Measurements from ENCODE around the gene EFEMP2. TPM values are rescaled to one million over a fixed set of nuclear protein-coding genes. Genes with fewer than 3 reads are reported as not detected.

EFEMP2 gene
- total and polyA plus RNA-seq, 2 experiments from 2014 or later, result 7.4 to 9.4 TPM

DNA sequence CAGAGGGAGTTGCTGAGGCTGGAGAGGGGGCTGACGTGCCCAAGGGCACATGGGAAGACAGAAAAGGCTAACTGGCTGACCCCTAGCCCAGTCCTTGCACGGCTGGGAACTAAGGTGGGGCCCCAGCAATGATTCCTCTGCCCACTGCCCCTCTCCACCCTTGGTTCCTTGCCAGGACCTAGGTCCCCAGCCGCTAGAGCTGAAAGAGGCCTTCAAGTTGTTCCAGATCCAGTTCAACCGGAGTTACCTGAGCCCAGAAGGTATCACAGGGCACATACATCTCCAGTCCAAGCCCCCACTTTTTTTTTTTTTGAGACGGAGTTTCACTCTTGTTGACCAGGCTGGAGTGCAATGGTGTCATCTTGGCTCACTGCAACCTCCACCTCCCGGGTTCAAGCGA lies 7.4 kb upstream of the EFEMP2 start:
- no peaks in the 10 kb centered on the region for H3K9me3 Mint-ChIP-seq
- no peak overlapping the region for H3K4me3 Mint-ChIP-seq

More for the DNA sequence above, 7.4 kb upstream of the EFEMP2 start:
- no peaks in the 10 kb centered on the region for H3K4me1 ChIP-seq (ENCODE audit: insufficient read depth)
- H3K9me2 ChIP-seq (ENCODE audit: insufficient read depth), result no peaks in the 10 kb centered on the region
- Mint-ChIP-seq H3K27me3 (ENCODE audit: insufficient read depth, low read depth, poor library complexity) (peaks cover 18% of the 10 kb centered on the region), H3K4me1 (peaks cover 4% of the 10 kb centered on the region), H3K36me3 (ENCODE audit: low read depth) (peaks cover 22% of the 10 kb centered on the region), H3K27ac (no peak overlapping the region)
- no peak overlapping the region for H2AFZ ChIP-seq
- no peak overlapping the region for H3K4me3 ChIP-seq
- H3K27ac ChIP-seq (ENCODE audit: low read depth), result no peak overlapping the region
- H4K20me1 ChIP-seq (replicated peaks; ENCODE audit: insufficient read depth), result peaks cover 6% of the 10 kb centered on the region; the same call in 1 of the 2 replicates
- no peak overlapping the region for H3K4me2 ChIP-seq
- ATAC-seq (no peak), DNase-seq (ENCODE audit: low spot score) (no peak)
- TF ChIP-seq CREB1 (CRISPR knock-in tag; IDR thresholded peaks at IDR 0.05; ENCODE audit: low read depth) (no peak), EZH2 (IDR thresholded peaks at IDR 0.05; ENCODE audit: low read depth, unreplicated experiment) (no peak), POLR2AphosphoS5 (IDR thresholded peaks at IDR 0.05; ENCODE audit: low read depth) (no peak), ZNF331 (CRISPR knock-in tag; IDR thresholded peaks at IDR 0.05; ENCODE audit: low read depth) (no peak), STAT1 (IDR thresholded peaks at IDR 0.05; ENCODE audit: unreplicated experiment) (no peak), EZH2phosphoT487 (IDR thresholded peaks at IDR 0.05; ENCODE audit: unreplicated experiment) (no peak), ZNF114 (CRISPR knock-in tag; IDR thresholded peaks at IDR 0.05) (no peak), NANOG (IDR thresholded peaks at IDR 0.05; ENCODE audit: borderline replicate concordance) (no peak), JUNB (IDR thresholded peaks at IDR 0.05; ENCODE audit: unreplicated experiment) (no peak)
- TF ChIP-seq, protein P1, sequence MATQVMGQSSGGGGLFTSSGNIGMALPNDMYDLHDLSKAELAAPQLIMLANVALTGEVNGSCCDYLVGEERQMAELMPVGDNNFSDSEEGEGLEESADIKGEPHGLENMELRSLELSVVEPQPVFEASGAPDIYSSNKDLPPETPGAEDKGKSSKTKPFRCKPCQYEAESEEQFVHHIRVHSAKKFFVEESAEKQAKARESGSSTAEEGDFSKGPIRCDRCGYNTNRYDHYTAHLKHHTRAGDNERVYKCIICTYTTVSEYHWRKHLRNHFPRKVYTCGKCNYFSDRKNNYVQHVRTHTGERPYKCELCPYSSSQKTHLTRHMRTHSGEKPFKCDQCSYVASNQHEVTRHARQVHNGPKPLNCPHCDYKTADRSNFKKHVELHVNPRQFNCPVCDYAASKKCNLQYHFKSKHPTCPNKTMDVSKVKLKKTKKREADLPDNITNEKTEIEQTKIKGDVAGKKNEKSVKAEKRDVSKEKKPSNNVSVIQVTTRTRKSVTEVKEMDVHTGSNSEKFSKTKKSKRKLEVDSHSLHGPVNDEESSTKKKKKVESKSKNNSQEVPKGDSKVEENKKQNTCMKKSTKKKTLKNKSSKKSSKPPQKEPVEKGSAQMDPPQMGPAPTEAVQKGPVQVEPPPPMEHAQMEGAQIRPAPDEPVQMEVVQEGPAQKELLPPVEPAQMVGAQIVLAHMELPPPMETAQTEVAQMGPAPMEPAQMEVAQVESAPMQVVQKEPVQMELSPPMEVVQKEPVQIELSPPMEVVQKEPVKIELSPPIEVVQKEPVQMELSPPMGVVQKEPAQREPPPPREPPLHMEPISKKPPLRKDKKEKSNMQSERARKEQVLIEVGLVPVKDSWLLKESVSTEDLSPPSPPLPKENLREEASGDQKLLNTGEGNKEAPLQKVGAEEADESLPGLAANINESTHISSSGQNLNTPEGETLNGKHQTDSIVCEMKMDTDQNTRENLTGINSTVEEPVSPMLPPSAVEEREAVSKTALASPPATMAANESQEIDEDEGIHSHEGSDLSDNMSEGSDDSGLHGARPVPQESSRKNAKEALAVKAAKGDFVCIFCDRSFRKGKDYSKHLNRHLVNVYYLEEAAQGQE (IDR thresholded peaks at IDR 0.05; ENCODE audit: unreplicated experiment), result no peak
- TF ChIP-seq, protein P2, sequence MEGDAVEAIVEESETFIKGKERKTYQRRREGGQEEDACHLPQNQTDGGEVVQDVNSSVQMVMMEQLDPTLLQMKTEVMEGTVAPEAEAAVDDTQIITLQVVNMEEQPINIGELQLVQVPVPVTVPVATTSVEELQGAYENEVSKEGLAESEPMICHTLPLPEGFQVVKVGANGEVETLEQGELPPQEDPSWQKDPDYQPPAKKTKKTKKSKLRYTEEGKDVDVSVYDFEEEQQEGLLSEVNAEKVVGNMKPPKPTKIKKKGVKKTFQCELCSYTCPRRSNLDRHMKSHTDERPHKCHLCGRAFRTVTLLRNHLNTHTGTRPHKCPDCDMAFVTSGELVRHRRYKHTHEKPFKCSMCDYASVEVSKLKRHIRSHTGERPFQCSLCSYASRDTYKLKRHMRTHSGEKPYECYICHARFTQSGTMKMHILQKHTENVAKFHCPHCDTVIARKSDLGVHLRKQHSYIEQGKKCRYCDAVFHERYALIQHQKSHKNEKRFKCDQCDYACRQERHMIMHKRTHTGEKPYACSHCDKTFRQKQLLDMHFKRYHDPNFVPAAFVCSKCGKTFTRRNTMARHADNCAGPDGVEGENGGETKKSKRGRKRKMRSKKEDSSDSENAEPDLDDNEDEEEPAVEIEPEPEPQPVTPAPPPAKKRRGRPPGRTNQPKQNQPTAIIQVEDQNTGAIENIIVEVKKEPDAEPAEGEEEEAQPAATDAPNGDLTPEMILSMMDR (conservative IDR thresholded peaks at IDR 0.05; ENCODE audit: low read depth in 2 of 2), result no peak
- TF ChIP-seq, protein P3, sequence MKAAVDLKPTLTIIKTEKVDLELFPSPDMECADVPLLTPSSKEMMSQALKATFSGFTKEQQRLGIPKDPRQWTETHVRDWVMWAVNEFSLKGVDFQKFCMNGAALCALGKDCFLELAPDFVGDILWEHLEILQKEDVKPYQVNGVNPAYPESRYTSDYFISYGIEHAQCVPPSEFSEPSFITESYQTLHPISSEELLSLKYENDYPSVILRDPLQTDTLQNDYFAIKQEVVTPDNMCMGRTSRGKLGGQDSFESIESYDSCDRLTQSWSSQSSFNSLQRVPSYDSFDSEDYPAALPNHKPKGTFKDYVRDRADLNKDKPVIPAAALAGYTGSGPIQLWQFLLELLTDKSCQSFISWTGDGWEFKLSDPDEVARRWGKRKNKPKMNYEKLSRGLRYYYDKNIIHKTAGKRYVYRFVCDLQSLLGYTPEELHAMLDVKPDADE (IDR thresholded peaks at IDR 0.05), result no peak
- TF ChIP-seq, protein P4, sequence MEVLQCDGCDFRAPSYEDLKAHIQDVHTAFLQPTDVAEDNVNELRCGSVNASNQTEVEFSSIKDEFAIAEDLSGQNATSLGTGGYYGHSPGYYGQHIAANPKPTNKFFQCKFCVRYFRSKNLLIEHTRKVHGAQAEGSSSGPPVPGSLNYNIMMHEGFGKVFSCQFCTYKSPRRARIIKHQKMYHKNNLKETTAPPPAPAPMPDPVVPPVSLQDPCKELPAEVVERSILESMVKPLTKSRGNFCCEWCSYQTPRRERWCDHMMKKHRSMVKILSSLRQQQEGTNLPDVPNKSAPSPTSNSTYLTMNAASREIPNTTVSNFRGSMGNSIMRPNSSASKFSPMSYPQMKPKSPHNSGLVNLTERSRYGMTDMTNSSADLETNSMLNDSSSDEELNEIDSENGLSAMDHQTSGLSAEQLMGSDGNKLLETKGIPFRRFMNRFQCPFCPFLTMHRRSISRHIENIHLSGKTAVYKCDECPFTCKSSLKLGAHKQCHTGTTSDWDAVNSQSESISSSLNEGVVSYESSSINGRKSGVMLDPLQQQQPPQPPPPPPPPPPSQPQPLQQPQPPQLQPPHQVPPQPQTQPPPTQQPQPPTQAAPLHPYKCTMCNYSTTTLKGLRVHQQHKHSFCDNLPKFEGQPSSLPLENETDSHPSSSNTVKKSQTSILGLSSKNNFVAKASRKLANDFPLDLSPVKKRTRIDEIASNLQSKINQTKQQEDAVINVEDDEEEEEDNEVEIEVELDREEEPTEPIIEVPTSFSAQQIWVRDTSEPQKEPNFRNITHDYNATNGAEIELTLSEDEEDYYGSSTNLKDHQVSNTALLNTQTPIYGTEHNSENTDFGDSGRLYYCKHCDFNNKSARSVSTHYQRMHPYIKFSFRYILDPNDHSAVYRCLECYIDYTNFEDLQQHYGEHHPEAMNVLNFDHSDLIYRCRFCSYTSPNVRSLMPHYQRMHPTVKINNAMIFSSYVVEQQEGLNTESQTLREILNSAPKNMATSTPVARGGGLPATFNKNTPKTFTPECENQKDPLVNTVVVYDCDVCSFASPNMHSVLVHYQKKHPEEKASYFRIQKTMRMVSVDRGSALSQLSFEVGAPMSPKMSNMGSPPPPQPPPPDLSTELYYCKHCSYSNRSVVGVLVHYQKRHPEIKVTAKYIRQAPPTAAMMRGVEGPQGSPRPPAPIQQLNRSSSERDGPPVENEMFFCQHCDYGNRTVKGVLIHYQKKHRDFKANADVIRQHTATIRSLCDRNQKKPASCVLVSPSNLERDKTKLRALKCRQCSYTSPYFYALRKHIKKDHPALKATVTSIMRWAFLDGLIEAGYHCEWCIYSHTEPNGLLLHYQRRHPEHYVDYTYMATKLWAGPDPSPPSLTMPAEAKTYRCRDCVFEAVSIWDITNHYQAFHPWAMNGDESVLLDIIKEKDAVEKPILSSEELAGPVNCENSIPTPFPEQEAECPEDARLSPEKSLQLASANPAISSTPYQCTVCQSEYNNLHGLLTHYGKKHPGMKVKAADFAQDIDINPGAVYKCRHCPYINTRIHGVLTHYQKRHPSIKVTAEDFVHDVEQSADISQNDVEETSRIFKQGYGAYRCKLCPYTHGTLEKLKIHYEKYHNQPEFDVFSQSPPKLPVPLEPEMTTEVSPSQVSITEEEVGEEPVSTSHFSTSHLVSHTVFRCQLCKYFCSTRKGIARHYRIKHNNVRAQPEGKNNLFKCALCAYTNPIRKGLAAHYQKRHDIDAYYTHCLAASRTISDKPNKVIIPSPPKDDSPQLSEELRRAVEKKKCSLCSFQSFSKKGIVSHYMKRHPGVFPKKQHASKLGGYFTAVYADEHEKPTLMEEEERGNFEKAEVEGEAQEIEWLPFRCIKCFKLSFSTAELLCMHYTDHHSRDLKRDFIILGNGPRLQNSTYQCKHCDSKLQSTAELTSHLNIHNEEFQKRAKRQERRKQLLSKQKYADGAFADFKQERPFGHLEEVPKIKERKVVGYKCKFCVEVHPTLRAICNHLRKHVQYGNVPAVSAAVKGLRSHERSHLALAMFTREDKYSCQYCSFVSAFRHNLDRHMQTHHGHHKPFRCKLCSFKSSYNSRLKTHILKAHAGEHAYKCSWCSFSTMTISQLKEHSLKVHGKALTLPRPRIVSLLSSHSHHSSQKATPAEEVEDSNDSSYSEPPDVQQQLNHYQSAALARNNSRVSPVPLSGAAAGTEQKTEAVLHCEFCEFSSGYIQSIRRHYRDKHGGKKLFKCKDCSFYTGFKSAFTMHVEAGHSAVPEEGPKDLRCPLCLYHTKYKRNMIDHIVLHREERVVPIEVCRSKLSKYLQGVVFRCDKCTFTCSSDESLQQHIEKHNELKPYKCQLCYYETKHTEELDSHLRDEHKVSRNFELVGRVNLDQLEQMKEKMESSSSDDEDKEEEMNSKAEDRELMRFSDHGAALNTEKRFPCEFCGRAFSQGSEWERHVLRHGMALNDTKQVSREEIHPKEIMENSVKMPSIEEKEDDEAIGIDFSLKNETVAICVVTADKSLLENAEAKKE (CRISPR knock-in tag; IDR thresholded peaks at IDR 0.05), result no peak
- H3F3A ChIP-seq (replicated peaks; ENCODE audit: low read depth), result 0 out of 2 replicates have a peak, but pooled peaks cover 4% of the 10 kb centered on the region
- H3K36me3 ChIP-seq (ENCODE audit: insufficient read depth), result peaks cover 7% of the 10 kb centered on the region; the same call in 1 of the 2 replicates
- H3K79me2 ChIP-seq (replicated peaks; ENCODE audit: insufficient read depth), result no peaks in the 10 kb centered on the region
- H3K27me3 ChIP-seq (ENCODE audit: insufficient read depth), result no peaks in the 10 kb centered on the region

All from GM23338 (cell line).